HG03460 (cell line): Measurements from ENCODE around the gene TLK2.
"Not testable (repeated sequence)": the region's sequence is repeated elsewhere in the genome, so short reads cannot be mapped to it uniquely, and the experiment has no call there.

Experiments used
- ATAC-seq: cut with Tn5 transposase; IDR thresholded peaks from one replicate; pipeline ENCODE4 v1.9.1; 2021; ENCODE audit not compliant: unreplicated experiment

TLK2 gene

DNA sequence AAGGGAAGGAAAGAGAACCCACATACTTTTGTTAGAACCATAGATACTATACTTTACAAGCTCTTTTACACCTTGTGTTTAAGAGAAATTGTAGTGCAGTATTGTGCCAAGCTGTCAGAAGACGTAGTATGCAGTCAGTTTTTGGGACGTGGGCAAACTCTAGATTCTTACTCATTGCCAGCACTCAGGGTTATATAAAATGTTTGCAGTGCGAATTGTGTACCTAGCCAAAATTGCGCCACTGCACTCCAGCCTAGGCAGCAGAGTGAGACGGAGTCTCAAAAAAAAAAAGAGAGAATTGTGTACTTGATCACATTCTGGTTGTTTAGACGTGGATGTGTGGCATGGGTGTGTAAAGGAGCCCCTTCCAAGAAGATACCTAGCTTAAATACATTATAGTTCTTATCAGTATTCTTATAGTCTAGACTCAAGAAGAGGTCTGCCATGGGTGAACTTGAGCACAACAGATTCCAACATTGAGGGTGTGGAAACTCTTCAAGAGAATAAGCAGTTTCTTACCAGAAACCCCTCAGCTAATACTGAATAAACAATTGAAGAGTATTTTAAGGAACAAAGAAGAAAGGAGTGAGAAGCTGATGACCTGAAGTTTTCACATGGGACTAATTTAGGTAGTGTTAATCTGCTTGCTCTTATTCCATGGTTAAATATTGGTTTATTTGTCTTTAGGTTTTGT is 121.5 kb downstream of the TLK2 start:
- ATAC-seq, result no peak

DNA sequence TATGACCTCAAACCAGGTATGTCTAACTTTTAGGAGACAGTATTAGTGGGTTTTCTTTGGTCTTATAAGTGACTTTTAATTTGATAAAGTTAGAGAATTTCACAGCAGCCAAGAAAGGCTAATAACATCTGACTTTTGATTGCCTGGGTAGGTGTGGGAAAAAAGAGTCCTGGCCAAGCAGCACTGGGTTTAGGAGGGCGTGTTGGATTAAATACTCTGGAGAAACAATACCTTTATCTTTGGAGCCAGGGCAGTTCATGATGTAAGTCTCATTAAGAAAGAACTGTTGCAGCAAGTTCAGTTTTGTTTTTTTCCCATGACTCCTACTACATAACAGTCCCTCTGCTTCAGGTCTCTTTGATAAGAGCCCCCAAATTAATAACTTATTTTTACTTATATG is 122.2 kb downstream of the TLK2 start:
- ATAC-seq, result no peak

DNA sequence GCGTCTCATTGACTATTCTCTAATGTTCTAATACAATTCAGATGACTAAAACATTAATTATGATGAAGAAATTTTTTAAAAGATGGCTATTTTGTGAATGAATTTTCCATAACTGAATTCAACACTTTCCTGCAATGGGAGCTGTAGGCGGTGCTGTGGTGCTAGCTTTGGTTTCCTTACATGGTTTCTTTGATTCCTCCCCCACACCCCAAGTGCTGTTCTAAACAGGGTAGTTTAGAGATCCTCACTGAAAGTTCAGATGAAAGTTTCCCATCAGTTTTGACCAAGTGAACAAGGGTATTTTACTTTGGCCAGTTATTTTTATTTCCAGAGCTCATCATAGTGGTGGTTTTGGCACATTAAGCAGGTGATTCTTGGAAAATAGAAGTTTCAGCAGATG is 122.8 kb downstream of the TLK2 start:
- no peak for ATAC-seq

DNA sequence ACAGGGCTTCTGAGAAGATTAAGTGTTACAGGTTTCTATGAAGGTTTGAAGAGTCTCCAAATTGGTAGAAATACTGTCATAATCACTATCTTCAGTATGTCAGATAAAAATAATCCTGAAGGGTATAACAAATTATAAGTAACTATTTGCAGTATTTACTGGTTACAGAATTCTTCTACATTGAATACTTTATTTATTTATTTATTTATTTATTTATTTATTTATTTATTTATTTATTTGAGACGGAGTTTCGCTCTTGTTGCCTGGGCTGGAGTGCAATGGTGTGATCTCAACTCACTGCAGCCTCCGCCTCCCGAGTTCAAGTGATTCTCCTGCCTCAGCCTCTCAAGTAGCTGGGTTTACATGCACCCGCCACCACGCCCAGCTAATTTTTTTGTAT is 125.2 kb downstream of the TLK2 start:
- ATAC-seq, result not testable (repeated sequence)

DNA sequence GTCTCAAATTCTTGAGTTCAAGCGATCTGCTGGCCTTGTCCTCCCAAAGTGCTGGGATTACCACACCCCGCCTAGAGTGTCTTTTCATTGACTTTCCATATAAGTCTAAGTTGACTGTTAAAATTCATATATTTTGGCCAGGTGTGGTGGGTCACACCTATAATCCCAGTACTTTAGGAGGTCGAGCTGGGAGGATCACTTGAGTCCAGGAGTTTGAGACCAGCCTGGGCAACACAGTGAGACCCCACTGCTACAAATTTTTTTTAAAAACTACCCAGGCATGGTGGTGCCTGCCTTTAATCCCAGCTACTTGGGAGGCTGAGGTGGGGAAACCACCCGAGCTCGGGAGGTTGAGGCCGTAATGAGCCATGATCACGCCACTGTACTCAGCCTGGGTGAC is 127.0 kb downstream of the TLK2 start:
- ATAC-seq, result no peak

DNA sequence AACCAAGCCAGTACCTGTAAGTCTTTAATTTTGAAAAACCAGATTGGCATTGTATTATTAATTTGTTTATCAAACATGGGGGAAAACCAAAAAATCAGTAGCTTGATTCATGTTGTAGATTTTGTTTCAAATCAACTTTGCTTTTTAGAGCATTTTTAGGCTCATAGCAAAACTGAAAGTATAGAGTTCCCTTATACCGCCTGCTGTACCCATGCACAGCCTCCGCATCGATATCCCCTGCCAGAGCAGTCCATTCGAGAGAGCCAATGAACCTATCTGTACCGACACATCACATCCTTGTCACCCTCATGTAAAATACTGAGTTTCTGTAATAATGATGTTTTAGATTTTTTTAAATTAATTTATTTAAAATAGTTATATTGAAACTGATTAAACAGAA is 132.7 kb downstream of the TLK2 start:
- ATAC-seq, result peak; percentile 77

DNA sequence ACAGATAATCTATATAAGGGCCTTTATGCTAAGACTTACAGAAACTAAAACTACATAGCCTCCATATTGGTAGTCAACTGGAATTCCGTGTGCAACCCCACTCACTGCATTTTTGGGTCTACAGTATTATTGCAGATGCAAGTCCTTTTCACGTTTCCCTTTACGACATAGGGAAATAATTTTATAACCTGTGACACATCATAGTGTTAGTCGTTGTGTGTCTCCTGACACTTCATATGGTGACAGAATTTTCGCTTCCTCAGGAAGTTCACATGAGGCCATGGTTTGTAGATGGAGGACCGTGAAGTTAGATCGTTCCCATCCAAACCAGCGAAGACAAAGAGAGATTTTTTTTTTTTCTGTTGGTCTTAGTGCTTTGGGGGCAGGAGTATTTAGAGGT is 133.1 kb downstream of the TLK2 start:
- no peak for ATAC-seq

DNA sequence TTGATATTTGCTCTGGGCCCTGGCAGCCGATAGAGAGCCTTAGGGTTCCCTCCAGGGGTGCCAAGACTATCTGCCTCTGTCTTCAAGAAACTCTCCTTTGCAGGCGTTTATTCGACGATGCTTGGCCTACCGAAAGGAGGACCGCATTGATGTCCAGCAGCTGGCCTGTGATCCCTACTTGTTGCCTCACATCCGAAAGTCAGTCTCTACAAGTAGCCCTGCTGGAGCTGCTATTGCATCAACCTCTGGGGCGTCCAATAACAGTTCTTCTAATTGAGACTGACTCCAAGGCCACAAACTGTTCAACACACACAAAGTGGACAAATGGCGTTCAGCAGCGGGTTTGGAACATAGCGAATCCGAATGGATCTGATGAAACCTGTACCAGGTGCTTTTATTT is 133.7 kb downstream of the TLK2 start:
- not testable (repeated sequence) for ATAC-seq

DNA sequence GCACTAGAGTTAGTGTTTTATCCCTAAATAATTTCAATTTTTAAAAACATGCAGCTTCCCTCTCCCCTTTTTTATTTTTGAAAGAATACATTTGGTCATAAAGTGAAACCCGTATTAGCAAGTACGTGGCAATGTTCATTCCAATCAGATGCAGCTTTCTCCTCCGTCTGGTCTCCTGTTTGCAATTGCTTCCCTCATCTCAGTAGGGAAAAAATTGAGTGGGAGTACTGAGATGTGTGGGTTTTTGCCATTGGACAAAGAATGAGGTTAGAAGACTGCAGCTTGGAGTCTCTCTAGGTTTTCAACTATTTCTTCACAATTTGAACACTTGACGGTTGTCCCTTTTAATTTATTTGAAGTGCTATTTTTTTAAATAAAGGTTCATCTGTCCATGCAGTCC is 134.5 kb downstream of the TLK2 start:
- not testable (repeated sequence) for ATAC-seq

DNA sequence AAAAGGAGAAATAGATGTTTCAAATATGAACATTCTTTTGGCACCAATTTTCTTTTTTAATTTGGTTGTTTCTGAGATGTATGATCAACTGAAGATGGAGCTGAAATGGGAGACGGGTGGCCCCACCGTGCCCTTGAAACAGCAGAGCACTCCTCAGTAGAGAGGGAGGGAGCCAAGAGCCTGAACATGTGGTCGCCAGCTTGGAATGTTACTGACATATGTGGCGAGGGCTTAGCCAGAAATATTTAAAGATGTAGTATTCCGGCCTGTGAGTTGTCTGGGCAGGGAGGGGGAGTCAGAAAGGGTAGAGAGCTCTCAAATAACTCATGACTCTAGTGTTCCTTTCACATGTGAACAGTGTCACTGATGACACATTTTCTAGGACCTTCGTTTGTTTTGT is 135.5 kb downstream of the TLK2 start:
- ATAC-seq, result no peak

DNA sequence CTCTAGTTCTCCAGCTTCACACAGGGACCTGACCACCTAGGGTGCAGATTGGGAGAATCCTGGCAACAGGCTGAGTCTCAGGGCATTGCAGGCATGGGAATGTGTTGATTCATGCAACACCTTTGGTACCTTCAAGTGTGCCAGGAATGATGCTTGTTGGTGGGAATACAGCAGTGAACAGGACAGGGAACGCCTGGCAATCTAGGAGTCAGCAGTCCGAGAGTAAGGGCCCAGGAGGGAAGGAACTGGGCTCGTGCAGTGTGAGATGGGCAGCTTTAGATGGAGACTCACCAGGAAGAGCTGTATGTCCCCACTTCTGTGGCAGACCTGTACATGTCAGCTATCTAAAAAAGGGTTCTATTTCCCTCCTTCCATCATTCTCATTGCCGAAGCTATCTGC is 136.9 kb downstream of the TLK2 start:
- ATAC-seq, result no peak

DNA sequence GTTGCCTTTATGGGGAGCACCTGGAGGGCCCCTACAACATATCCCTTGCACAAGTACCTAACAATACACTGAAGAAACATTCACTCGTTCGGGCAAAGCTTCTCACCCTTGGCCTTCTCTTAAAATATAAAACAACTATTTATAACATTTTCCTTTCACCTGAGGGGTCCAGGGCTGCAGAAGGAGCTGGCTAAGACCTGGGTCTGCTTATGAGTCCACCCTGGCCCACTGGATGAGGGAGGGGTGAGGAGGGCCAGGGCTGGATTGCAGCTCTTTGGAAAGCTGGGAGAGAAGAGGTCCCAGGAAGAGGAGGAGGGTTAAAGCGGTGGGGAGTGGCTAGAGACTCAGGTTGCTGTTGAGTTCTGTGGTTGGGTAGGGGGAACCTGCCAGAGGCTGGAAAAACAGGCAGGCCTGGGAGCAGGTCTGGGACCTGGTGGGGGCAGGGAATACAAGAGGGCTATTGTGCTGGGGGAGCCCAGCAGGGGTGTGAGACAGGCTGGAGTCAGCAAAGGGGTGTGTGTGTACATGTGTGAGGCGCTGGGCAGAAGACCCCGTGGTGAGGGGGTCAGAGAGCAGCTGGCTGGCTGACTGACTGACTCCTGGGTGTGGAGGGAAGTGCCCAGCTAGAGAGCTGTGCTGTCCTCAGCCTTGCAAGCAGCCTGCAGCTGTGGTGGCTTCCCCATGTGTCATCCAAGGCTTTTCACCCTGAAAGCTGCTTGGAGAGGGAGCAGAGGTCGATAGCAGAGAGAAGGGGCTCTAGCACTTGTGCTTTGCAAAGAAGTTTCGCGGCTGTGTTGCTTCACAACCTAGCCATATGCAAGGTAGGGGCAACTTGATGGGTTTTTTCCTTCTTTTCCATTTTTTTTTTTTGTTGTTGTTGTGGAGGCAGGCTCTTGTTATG is 138.6 kb downstream of the TLK2 start:
- no peak for ATAC-seq

DNA sequence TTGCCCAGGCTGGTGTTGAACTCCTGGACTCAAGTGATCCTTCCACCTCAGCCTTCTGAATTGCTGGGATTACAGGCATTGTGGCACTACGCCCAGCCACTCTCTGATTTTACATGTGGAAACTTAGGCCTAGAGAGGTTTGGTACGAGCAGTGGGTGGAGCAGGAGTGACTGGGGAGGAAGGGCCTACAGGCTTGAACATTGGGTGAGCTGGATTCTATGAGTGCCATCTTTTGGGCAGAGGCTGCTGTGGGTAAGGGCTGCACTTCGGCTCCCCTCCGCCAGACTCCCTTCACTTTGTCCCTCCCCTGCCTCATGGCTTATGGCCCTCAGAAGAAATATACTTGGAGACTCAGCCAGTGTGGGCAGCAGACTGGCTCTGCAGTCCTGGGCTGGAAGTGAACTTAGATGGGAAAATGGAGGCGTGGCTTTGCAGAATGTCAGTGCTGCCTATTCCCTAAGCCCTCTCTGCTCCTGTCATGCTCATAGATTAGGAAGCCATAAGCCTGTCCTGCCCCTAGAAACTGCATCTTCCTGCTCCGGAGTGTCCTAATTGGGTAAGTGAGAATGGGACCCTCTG is 139.4 kb downstream of the TLK2 start:
- ATAC-seq, result no peak

DNA sequence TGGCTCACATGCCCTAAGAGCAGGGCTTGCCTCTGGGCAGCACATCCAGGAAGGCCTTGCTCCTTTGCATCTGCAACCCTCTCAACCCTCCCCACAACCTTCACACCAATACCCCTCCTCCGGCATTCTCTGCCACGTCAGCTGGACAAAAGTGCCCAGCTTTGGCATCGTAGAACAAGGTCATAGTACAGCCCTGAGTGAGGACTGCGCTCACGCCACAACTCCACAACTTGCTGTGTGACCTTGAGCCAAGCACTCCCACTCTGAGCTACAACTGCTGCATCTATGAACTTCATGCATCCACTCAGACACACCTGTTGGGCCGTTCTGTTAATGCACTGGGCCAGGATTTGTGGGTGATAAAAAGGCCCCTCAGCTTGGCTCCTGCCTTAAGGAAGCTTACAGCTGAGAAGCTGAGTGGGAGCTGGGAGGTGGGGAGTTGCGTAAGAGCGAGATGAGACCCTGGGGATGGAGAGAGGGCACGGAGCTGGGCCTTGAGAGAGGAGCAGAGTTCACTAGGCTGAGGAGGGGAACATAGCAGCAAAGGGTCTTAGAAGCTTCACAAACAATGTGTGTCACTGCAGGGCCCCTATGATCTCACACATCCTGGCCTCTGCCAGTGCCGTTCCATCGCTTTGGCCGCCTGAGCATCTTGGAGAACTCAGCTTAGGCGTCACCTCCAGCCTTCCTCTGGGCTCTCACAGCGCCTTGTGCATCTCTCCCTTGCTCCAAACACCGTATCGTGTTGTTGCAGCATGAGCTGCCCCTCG is 140.2 kb downstream of the TLK2 start:
- ATAC-seq, result no peak

DNA sequence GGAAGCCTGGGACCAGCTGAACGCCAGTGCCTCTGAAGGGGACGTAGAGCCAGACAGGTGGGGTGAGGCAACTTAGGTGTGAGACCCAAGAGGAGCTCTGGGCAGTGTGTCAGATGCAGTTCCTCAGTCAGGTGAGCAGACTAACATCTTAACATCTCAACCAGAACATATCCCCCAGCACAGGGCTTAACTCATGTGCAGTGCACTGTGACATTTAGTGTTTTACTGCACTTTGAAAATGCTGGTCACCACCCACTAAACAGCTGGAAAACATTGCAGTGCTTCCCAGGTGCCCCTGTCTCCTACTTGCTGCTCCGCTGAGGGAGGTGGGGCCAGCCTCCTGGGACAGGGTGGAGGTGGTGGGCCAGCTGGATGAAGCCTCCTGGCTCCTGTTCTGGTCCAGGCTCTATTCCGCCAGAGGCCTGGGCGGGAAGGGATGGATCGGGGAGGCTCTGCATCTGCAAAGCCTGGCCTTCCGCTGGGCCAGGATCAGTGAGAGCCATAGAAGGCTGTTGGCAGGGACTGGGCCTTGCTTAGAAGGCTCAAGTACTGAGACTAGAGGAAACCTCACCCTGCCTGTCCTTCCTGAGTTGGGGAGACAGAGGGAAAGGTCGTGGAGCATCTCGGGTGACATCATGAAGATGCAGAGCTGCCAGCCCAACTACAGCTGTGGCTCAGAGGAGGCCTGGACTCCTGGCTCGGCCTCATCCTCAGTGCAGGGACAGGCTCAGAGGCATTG is 141.0 kb downstream of the TLK2 start:
- no peak for ATAC-seq

DNA sequence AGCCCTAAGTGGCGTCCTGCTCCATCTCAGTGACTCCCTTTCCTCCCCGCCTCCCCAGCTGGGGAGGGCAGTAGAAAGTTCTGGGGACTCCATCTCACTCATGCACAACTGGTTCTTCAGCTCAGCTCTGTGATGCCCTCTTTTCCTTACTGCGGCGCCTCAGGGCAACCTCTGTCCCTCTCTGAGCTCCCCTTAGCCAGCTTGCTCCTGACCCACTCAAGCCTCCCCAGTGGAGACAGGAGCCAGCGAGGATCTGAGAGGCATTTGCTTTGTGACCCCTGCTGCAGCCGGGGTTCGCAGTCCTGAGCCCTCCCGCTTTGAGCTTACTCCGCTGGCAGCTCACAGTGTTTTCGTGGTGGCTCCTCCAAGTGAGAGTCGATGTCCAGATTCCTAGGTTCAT is 142.6 kb downstream of the TLK2 start:
- ATAC-seq, result no peak

DNA sequence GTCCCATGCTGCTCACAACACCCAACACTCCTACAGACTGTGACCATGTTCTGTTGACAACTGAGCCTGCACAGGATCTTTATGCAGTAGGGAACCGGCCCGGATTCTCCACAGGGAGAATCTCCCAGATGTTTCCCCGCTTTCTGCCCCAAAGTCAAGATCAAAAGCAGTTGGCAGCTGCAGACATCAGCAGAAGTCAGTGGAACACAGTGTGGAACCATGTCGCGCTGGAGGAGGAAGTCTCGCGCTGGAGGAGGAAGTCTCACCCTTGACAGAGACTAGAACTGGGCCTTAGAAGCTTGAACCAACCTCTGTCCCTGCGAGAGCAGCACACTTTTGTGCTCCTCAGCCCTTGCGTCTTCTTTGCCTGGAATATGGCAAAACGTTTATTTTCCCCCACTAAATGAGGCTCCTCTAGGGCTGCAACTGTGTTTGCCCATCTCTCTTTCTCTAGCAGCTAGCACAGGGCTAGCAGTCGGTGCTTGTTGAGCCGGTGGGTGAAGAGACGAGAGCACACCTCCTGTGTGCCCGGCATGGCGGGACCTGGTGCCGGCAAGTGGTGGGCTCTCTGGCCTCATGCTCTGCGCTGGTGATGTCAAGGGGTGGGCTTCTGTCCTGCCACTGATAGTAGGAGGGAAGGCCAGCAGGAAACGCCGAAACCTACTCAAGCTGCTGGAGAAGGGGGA is 146.7 kb downstream of the TLK2 start:
- ATAC-seq, result no peak

DNA sequence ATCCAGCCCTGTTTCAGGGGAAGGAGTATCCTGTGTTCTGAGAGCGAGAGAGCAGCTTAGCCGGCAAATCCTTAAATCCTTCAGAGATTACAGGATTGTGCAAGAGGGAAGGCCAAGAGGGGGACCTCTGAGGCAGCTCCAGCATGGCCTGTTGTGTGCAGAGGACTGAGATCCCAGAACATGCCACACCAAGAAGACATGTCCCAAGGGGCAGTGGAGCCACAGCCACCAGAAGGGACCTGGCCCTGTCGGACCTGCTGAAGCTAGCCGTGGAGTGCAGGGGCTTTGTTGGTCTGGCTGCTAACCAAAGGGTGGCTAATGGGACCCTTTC is 147.2 kb downstream of the TLK2 start:
- ATAC-seq, result no peak

DNA sequence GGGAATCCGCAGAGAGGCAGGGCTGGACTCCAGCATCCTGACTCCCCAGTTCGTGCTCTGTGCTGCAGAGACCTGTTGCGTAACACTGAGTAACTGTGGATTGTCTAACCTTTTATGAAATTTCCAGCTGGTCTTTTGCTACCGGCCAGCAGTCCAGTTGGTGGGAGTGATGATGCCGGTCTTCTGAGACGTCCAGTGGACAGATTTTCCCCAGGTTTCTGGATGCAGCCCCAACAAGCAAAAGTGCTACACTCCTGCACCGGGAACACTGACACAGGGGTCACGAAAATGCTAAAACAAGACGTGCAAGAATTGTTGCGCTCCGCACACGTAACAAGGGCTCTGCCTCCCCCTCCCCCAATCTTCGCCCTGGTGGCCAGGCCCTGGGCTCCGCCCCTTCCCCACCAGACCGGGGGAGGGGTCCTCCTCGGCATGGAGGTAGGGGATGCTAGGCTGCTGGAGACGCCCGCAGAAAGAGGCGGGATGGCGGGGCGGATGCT is 148.1 kb downstream of the TLK2 start:
- no peak for ATAC-seq
